Hypothalamus (tissue), 51 donors: ENCODE results near the gene DTNBP1.
A peak's percentile ranks its signal among the peaks of the same experiment; 100 is the strongest.

Experiments used
- DNase-seq, 51 donors: peaks; one replicate each; lab custom pipeline; 2025; lab: John Stamatoyannopoulos, UW

Gene DTNBP1

DNA sequence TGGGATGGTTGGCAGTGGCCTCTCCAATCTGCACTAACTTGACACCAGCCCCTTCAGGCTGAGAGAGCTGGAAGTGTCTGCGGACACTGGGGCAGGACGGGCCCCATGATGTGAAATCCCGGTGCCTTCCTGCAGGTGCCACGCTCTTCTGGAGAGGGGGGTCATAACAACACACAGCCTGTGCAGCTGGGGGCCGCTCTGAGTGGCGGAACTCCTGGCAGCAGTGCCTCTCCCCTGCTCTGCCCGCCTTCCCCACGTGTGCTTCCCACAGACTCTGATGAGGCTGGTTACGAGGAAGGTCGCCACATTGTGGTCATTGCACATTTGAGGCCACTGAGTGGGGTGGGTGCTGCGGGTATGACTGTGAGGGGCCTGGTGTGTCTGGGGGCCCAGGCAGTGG lies 145.2 kb downstream of the DTNBP1 start:
- no peak for DNase-seq

DNA sequence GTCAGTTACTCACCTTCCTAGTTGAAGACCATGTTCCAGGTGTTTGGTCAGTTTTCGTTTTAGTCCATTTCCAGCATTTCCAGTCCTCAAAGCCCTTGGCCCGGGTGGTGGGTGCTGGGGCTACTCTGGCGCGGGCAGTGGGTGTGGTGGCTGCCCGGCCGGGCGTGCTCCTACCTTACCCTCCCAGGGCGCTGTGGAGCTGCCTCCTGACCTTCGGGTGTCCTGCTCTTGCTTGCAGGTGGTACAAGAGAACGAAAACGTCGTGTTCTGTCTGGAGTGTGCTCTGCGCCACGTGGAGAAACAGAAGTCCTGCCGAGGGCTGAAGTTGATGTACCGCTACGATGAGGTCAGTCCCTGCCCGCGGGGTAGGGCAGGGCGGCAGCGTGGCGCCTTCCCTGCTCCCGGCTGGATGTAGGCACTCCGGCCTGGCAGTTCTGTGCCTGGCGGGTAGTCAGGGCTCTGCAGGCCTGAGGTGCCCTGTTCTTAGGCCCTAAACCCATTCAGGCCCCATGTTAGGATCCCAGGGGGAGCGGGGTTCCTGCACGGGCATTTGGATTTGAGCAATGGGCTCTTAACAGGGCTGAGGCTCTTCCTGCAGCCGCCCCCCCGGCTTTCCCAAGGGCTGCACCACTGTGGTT lies 145.8 kb downstream of the DTNBP1 start:
- no peak for DNase-seq

DNA sequence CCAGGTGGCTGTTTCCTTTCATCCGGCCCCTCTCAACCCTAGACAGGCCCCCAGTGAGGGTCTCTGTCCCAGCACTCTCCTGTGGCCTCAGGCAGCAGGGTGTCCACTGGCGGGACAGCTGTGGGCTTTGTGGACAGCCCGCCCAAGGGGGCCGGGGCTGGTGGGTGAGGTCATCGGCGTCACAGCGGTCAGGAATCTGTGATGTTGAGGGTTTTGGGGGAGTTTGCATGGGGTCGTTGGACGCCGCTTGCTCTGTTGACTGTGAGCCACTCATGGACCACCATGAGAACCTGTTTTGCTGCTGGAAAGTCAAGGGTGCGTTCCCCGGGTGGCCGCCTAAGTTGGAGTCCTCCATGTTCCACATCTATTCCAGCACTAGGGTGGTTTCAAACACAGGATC lies 146.4 kb downstream of the DTNBP1 start:
- DNase-seq = no peak

DNA sequence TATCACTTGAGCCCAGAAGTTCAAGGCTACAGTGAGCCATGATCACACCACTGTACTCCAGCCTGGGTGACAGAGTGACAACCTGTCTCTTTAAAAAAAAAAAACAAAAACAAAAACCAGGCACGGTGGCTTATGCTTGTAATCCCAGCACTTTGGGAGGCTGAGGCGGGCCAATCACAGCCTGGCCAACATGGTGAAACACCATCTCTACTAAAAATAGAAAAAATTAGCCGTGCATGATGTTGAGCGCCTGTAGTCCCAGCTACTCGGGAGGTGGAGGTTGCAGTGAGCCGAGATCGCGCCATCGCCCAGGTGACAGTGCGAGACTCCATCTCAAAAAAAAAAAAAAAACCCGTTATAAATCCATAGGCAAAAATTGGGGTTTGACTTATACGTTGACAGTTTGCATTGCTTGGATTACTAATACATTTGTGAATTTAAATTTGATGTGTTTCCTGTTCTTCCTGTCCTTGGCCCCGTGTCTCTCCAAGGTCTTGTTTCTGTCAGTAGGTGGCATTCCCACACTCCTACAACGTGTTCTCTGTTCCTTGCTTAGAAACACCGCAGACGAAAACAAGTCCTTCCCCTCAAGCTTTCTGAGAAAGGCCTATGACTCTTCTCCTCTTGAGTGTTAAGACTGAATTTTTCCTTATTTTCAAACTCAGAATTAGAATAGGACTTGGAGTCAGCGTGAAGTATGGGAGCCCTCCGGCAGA lies 147.0 kb downstream of the DTNBP1 start:
- peak in 1 of 51 donors; percentile 37 for DNase-seq

DNA sequence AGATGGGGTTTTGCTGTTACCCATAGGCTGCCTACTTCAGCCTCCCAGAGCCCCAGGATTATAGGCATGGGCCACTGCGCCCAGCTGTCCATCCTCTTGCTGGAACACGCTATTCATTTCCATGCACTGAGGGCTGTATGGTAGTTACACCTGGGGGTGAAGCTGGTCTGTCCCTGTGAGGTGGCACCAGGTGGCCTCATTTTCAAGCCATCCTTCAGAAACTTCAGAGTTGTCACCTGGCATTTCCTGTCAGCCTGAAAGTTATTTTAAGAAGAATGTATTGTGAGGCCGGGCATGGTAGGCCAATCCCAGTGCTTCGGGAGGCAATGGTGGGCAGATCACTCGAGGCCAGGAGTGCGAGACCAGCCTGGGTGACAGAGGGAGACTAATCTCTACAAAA lies 147.6 kb downstream of the DTNBP1 start:
- no peak for DNase-seq

DNA sequence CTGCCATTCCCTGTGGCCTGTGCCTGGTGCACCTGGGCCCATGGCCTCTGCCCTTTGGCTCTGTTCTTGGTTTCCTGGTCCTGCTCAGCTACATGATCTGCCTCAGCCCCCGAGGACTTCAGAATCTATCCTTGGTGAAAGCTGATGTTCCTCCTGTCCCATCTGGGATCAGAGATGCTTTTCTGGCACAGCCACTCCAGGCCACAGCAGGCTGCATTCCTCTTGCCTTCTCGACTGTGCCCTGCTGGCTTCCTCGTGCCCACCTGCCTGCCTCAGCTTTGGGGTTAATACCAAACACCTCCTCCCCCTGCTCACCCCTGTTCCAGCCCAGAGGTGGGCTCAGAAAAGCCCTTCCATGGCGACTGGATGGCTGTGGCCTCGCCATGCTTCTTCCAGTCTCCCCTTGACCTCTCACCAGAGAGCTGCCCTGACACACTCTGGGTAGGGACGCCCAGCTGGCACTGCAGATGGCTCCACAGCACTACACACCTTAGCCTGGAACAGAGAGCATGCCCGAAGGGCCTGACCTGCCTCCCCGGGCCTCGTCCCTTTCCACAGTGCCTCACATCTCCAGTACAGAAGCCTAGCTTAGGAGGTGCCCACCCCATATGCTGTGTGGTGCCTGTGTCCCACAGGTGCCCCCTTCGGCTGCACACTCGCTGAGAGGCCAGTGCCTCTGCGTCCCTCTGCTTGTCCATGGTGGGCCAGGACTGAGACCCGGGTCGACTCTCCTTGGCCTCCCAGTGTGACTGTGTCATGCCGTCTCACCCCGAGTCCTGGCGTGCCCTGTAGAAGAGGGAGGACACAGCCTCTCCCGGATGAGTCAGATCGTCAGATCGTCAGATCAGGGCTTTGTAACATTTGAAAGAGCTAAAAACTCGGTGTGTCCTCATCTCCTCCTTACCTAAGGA lies 148.8 kb downstream of the DTNBP1 start:
- DNase-seq = no peak

DNA sequence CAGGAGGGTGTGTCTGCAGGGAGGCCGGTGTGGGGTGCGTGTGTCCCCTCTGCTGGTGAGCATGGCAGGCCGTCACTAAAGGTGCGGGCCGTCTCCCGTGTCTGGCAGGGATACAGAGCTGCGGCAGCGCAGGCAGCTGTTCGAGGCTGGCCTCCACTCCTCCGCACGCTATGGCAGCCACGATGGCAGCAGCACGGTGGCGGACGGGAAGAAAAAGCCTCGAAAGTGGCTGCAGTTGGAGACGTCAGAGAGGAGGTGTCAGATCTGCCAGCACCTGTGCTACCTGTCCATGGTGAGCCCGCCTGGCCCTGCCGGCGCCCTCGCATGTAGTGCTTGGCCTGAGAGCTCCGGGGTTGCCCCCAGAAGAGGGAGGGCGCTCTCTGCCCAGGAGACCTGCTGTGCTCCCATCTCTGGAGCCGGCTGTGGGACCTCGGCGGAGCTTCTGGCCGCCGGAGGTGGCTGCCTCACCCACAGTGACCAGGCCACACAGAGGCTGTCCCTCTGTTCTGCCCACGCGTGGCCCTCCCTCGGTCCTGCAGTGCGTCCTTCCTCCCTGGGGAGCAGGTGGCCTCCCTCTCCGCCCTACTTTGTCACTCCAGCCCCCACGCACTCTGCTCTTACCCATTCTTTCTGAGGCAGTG lies 149.6 kb downstream of the DTNBP1 start:
- DNase-seq = no peak

DNA sequence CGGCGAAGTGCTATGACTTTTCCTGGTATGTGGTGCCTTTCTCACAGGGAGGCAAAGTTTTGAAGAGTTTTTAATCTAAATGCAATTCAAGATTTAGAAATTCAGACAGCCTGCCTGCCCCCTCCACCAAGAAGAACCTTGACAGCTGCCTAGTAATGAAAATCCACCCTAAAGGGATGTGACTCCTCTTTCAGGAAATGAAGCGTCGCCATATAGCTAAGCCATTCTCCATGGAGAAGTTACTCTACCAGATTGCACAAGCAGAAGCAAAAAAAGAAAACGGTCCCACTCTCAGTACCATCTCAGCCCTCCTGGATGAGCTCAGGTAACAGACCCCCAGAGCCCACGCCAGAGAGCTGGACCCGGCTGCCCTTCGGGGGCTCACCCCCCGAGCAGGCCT lies 150.1 kb downstream of the DTNBP1 start:
- no peak for DNase-seq

DNA sequence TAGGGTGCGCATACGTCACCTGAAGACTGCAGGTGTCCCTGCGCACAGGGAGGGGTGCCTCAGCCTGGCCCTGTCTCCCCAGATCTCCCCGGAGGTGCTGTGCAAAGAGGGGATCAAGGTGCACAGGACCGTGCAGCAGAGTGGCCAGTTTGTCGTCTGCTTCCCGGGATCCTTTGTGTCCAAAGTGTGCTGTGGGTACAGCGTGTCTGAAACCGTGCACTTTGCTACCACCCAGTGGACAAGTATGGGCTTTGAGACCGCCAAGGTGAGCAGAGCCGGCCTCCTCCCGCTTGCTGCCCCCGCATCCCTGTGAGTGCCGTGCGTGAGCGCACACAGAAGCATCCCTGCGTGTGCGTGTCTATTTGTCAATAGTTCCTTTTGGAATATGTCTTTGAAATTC lies 150.7 kb downstream of the DTNBP1 start:
- DNase-seq = peak in 17 of 51 donors; percentile 6 to 39 (median 28)

DNA sequence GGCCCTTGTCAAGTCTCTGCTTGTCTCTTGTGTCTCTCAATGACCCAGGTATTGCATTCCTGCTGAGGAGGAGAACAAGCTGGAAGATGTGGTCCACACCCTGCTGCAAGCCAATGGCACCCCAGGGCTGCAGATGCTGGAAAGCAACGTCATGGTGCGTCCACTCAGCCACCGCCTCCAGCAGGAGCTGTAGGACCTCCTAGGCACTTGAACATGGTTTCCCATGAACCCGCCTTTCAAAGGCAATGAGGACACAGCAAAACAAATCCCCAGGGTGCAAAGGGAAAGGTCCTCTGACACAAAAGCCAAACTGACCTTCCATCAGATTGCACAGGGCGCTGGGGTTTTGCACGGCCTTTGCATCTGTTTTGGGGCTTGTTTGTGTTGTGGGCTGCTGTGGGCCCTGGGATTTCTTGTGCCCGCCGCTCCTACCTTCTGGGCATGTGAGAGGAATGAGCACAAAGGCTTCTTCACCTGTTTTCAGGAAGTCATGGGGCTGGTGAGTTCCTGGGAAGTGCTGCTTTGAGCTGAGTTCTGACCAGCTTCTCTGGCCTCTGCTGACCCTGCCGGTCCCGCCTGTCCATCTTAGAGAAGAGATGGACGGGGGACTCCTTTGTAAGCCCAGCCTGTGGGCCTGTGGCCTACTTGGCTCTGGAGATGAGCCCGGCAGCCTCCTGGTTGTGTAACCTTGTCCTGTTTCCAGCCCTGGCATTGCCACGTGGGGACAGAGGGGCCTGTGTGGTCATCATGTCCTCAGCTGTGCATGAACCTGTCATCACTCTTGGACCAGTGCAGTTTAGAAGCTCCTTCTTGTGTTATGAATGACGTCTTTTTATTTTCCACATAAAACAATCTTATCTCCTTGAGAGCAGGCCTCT lies 151.3 kb downstream of the DTNBP1 start:
- DNase-seq = peak in 27 of 51 donors; percentile 5 to 70 (median 31)

DNA sequence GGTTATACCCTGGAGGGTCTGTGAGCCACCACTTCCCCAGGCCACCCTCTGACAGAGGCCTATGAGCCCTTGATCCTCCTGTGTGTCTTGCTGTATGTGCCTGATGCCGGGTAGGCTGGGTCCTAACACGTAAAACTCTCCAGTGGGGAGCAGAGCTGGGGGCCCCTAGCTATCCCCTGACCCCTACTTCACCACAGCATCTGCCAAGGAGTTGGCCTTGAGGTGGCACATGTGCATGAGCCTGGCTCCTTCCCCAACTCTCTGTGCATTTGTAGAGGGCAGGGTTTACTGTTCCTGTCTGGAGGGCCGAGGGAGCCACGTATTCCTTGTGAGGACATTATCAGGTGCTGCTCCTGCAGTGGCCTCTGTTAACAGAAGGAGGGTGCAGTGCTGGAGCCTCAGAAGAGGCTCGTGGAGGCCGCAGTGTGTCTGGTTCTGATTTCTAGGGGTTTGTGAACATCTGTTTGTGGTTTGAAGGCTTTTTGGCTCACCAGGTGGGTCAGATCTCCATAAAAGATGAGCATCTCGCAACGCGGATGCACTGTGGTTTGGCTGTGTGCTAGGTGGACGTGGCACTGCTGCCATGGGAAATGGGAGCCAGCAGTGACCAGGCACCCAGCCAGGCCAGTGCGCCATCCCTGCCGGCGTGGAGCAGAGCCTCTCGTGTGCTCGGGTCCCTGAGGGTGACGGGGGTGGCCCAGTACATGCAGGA lies 152.1 kb downstream of the DTNBP1 start:
- no peak for DNase-seq

DNA sequence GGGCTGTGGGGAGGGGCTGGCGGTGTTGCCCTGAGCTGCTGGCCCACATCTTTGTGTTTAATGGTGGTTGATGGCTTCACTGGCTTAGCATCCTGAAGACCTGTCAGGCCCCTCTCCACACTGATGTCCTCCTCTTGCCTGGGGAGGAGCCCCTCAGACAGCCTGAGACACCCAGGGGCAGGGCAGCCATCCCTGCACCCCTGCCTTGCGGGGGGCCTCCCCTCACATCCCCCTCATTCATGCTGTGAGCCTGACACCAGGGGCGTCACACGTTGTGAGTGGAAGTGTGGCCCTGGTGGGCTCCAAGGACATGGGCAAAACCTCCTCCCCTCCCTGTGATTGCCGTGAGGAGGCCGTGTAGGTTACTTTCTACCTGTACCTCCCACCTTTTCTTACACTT lies 152.7 kb downstream of the DTNBP1 start:
- DNase-seq = no peak

DNA sequence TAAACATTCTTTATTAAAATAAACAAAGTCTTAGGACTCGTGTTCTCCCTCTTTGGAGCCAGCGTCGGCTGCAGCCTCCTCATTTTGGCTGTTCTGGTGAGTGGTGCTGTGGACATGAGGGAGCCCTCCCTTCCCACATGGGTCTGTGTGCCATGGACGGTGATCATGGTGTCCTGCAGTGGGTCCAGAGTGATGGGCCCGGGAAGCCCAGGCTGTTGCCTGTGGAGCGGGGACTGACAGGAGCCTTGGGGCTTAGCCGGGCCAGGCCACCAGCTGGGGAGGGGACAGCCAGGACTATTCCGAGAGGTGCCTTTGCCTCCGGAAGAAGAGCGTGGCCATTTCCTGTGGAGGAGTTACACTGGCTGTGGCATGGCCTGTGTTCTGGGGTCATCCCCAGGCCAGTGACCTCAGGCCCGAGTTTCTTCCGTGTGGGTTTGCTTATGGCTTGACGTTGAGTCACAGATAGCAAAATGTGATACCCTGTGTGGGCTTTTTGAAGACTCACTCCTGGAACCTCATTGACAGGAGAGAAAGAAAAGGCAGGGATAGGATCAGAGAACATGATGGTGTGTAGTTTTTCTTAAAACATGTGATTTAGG lies 153.4 kb downstream of the DTNBP1 start:
- DNase-seq = no peak

DNA sequence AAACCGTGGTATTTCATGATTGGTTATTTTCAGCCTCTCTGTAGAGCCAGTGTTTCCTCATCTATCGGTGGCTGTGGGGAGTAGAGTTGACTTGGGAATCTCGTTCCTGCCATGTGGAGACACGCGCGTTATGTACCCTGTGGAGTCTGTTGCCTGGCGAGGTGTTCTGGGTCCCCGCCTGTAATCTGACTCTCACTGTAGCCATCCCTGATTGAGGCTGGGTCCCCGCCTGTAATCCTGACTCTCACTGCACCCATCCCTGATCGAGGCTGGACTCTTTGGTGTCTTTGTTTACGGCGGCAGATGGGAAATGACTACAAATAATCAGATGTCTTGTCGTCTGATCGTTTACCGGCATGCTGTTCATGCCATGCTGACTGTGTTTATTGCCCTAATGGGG lies 153.9 kb downstream of the DTNBP1 start:
- no peak for DNase-seq

DNA sequence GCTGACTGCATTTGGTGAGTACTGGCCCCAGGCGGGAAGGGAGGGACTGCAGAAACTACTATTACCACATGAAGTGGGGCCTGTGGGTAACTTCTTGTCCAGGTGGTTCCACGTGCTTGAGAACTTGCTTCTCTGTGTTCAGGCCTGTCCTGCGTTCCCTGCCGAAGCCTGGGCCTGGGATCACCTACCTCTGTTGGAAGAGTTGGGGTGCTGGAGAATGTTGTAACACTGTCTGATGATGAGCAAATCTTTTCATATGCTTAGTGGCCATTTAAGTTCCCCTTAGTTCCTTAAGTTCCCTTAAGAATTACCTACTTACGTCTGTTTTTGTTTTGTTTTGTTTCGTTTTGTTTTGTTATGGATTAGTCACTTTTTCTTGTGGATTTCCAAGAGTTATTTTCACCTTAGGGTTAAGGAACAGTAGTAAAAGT lies 154.4 kb downstream of the DTNBP1 start:
- no peak for DNase-seq

DNA sequence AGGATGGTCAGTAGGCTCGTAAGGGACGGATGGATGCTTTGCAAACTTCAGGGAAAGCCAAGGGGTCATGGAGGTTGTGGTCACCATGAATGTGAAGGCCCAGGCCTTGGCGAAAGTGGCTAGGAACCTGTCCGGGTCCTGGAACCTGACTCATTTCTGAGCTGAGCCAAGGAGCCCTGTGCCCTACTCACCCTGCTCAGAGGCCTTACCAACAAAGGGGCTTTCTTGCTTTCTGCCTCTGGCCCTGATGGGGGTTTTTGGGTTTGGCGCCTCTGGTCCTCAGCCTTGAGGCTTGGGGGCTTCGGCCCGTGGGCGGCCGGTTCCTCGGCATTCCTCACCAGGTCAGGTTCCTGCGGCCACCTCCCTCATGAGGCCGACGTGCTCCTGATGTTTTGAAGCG lies 155.1 kb downstream of the DTNBP1 start:
- DNase-seq = peak in 6 of 51 donors; percentile 5 to 29 (median 22)

DNA sequence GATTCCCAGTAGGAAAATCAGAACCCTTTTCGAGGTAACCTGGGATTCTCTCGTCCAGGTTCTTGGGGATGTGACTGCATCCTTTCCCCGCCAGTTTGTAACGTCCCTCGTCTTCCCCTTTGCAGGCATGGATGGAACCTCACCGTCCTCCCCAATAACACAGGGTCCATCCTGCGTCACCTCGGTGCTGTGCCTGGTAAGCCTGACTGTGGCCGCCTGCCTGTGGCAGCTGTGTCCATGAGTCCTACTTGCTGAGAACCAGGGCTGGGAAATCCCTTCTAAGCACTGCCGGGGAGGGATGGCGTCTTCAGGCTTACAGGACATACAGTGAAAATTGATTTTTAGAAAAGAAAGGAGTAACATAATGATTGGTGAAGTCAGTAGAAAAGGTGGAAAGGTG lies 155.6 kb downstream of the DTNBP1 start:
- no peak for DNase-seq

DNA sequence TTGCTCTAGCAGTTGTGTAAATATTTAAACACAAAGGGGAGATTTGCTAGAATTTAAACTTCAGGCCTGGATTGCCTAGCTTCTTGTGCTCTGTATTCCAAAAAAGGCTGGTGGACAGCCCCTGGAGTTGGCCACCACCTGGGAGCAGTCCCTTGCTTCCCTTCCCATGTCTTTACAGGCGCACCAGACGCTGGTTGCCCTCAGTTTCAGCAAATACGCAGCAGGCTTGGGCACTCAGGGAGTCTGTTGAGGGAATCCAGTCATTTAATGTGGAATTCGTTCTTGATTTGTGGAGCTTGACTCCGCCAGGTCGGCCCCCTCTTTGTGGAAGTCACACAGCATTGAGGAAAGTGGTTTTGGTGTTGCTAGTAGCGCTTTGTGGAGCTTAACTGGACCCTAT lies 156.8 kb downstream of the DTNBP1 start:
- DNase-seq = no peak

DNA sequence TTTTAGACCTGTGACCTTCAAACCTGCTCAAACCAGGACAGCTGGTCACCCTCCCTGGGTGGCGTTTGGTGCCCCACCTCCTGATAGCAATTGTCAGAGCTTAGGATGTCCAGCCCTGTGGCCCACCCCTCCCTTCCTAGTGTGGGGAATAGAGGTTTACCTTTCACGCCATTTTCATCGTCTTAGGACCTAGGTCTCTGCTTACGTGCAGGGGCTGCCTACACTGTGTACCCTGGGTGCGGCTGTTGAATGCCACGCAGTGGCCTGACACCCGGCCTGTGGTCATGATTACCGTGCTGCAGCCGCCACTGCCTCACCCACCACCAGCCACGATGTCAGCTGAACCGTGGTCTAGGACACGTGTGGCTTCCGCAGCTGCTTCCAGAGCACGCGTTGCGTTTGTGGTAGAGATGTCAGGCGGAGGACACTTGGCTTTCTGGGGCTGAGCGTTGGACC lies 157.3 kb downstream of the DTNBP1 start:
- no peak for DNase-seq
